Urinary bladder (tissue), 4 donors: ENCODE results near the gene THBD. TPM values are rescaled to one million over a fixed set of nuclear protein-coding genes. Genes with fewer than 3 reads are reported as not detected.

Source experiments
- DNase-seq: peaks from one replicate; pipeline ENCODE4 v3.0.0-alpha.2; 2015; ENCODE audit errors: extremely low spot score
- H3K27ac ChIP-seq: one replicate; pipeline ENCODE4 v1.5.1; 2013; ENCODE audit warnings: low read depth, mild to moderate bottlenecking, moderate library complexity
- H3K36me3 ChIP-seq: one replicate; pipeline ENCODE4 v1.6.1; 2013; ENCODE audit warnings: mild to moderate bottlenecking, moderate library complexity; ENCODE audit not compliant: insufficient read depth
- H3K4me1 ChIP-seq: one replicate; pipeline ENCODE4 v1.6.1; 2013; ENCODE audit warnings: mild to moderate bottlenecking, moderate library complexity; ENCODE audit not compliant: insufficient read depth
- H3K4me3 ChIP-seq: one replicate; pipeline ENCODE4 v1.5.1; 2013; ENCODE audit warnings: low read depth, low read length
- WGBS: extraction: QIAGEN DNeasy Blood & Tissue Kit; methylation state at CpG from one replicate; pipeline ENCODE4 v1.1.7; 2013; 5-methylcytosine and 5-hydroxymethylcytosine counted together
- polyA plus RNA-seq: library from polyadenylated mRNA; stranded (reverse); fragments of 200-250 nt; gene quantifications from one replicate; pipeline ENCODE4 v1.2.3, GENCODE V29; 2013
- total RNA-seq: library from RNA; depleted of rRNA; stranded (reverse); fragments of >200 nt; gene quantifications from one replicate; pipeline ENCODE4 v1.2.3, GENCODE V29; 2014
- donor health status: healthy with polysubstance abuse.
- donor health status: healthy.

THBD gene
- total and polyA plus RNA-seq, 2 donors = 11.1 to 55.0 TPM

DNA sequence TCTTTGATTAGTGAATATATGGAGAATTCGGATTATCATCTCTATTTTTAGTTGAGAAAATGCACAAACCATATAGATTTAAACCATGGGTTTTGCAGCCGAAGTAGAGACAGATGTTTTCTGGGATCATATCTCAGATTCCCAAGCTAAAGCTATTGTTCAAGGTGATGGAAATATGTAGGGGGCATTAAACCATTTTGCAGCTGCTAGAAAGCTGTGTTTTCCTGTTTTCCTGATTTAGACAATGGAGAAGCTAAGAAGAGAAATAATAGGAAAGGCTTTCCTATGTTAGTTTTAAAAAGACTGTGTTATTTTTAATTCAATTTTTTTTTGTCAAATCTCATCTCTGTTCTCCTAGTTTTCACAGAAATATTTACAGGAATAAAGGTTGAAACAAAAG is 30.5 kb upstream of the THBD start:
- H3K4me1 ChIP-seq = peaks cover 1% of the 10 kb centered on the region
- no peak for DNase-seq
- no peaks in the 10 kb centered on the region for H3K36me3 ChIP-seq
- WGBS = 69% methylated on average over 2 of the region's 2 CpGs
- H3K4me3 ChIP-seq = no peak overlapping the region
- H3K27ac ChIP-seq = no peak overlapping the region

DNA sequence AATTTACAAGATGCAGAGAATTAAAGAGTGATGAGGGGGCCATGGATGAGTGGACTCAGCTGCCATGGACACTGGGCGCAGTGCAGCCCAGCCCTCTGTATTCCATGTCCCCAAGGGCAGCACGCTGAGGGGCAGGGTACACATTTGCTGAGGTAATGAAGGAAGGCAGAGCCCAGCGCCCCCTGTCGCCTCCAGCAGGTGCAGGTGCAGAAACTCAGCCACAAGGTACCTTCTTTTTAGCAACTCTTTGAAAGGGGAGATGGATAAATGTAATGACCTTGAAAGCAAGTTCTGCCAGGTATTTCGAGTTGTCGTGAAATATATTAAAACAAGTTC is 29.5 kb upstream of the THBD start:
- no peak overlapping the region for H3K27ac ChIP-seq
- no peak overlapping the region for H3K4me3 ChIP-seq
- no peak for DNase-seq
- H3K36me3 ChIP-seq = no peaks in the 10 kb centered on the region
- peaks cover 1% of the 10 kb centered on the region for H3K4me1 ChIP-seq
- WGBS = 65% methylated on average over 6 of the region's 6 CpGs

DNA sequence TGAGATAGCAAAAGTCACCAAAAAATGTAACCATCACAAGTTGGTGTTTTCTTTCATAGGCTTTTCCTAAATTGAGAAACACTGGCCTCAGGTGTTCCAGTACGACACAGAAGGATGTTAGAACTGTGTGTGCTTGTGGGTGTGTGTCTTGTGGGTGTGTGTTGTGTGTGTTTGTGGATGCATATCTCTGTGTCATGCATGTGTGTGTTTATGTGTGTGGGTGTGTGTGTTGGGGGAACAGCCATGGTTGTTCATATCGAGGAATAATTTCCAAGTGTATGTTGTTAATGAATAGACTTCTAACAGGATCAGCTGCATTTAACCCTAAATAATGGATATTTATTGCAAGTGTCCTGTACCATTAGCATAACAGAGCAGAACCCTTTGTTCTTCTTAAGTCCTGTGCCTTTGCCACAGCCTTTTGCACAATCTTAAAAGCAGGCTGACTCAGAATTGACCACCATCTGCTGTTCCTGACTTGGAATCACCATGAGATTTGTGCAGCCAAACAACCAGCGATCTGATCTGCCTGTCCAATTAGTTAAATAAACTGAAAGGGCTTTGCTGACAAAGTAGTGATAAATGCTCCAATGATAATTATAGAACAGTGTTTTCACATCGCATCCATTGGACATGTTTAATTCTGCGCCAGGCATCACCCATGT is 29.0 kb upstream of the THBD start:
- 69% methylated on average over 5 of the region's 5 CpGs for WGBS
- Histone ChIP-seq H3K27ac (no peak overlapping the region), H3K4me3 (no peak overlapping the region), H3K4me1 (peaks cover 1% of the 10 kb centered on the region), H3K36me3 (no peaks in the 10 kb centered on the region)
- DNase-seq = no peak

DNA sequence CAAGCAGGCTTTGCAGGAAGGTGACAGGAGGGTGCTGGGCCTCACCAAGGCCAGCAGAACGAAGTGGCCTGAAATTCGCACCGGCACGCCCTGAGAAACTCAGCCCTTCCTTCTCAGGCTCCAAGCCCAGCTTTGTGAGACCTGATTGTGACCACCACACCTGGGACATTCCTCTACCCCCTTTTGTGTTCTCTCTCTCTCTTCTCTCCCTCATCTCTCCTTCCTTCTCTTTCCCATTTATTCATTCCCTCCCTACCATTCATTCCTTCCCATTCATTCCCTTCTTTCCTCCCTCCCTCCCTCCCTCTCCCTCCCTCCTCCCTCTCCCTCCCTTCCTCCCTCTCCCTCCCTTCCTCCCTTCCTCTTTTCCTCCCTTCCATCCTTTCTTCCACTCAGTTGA is 27.8 kb upstream of the THBD start:
- H3K27ac ChIP-seq = no peak overlapping the region
- DNase-seq = no peak
- H3K4me1 ChIP-seq = peaks cover 1% of the 10 kb centered on the region
- H3K4me3 ChIP-seq = no peak overlapping the region
- no peaks in the 10 kb centered on the region for H3K36me3 ChIP-seq
- 95% methylated on average over 4 of the region's 4 CpGs for WGBS

- H3K27ac ChIP-seq = no peak overlapping the region
- whole genome bisulfite sequencing = 92% methylated on average over 3 of the region's 3 CpGs
- DNase-seq = no peak
These were observed 24.6 kb upstream of the THBD start for GRCh38 chr20:23074052-23074451.

GRCh38 chr20:23072892-23073586 is 23.6 kb upstream of the THBD start:
- 69% methylated on average over 11 of the region's 11 CpGs for WGBS
- no peak for DNase-seq
- H3K4me3 ChIP-seq = no peak overlapping the region
- H3K4me1 ChIP-seq = no peaks in the 10 kb centered on the region
- H3K36me3 ChIP-seq = no peaks in the 10 kb centered on the region
- H3K27ac ChIP-seq = no peak overlapping the region

More at GRCh38 chr20:23074052-23074451, 24.6 kb upstream of the THBD start:
- Histone ChIP-seq H3K4me3 (no peak overlapping the region), H3K36me3 (no peaks in the 10 kb centered on the region), H3K4me1 (peaks cover 1% of the 10 kb centered on the region)

DNA sequence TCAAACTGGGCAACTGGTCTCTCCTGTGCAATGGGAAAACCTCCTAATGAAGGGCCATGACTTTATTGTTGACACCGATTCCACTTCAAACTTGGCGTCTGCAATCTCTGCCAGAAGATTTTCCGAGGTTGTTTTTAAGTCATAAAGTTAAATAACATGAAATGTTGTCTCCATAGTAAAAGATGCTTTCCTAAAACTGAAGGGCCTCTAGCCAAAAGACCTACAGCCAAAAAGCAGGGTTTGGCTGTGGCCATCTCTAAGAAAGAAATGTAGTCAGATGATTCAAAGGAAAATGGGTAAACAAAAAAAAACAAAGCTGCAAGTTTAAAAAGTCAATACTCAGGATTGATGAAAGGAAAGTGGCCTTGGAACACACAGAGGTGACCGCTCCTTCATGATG is 22.5 kb upstream of the THBD start:
- WGBS = 69% methylated on average over 4 of the region's 4 CpGs
- Histone ChIP-seq H3K36me3 (no peaks in the 10 kb centered on the region), H3K4me1 (no peaks in the 10 kb centered on the region), H3K4me3 (no peak overlapping the region), H3K27ac (no peak overlapping the region)
- DNase-seq = no peak

DNA sequence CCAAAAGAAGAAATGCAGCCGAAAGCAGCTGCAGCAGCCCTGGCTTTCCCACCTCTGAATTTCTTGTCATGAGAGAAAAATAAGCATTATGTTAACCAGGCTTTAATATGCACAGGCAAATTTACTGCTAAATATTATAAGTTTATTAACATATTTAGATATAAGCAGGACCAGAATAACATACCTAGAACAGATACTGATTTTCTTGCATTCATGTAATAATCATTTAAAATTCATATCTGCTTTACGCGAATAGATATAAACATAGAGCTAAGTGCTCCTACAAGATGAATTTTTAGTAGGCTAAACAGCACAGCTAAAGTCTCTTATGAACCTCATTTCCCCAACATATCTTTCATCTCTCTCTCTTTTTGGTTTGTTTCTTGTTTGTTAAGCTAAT is 21.9 kb upstream of the THBD start:
- no peak for DNase-seq
- Histone ChIP-seq H3K27ac (no peak overlapping the region), H3K4me1 (no peaks in the 10 kb centered on the region), H3K36me3 (no peaks in the 10 kb centered on the region), H3K4me3 (no peak overlapping the region)
- WGBS = 79% methylated on average over 3 of the region's 3 CpGs

DNA sequence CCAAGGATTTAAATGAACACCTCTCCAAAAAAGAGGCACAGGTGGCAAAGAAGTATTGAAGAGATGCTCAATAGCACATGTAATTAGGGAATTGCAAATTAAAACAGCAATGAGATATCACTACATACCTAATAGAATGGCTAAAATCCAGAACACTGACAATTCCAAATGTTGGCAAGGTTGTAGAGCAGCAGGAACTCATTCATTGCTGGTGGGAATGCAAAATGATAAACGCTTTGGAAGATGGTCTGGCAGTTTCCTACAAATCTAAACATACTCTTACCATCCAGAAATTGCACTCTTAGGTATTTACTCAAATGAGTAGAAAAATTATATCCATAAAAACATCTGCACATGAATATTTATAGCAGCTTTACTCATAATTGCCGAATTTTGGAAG is 19.6 kb upstream of the THBD start:
- H3K4me3 ChIP-seq = no peak overlapping the region
- WGBS = 80% methylated on average over 2 of the region's 2 CpGs
- no peak for DNase-seq
- no peak overlapping the region for H3K27ac ChIP-seq
- H3K4me1 ChIP-seq = no peaks in the 10 kb centered on the region
- H3K36me3 ChIP-seq = no peaks in the 10 kb centered on the region

DNA sequence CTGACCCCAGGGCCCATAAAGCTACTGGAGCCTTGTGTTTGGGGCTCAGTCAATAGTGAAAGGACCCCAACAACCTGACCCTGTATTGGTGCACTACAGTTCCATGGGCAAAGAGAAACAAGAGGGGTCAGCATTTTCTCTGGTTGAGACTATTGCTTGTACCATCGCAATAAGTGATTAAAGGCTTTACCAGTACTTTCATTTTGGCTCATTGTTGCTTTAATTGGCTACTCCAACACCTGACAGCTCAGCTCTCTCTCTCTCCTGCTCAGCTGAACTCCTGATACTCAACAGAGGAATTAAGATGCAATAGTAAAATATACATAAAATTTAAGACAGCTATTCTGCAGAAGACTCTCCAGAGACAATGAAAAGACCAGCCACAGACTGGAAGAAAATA is 18.8 kb upstream of the THBD start:
- DNase-seq = no peak
- Histone ChIP-seq H3K4me3 (no peak overlapping the region), H3K4me1 (no peaks in the 10 kb centered on the region), H3K36me3 (no peaks in the 10 kb centered on the region), H3K27ac (no peak overlapping the region)
- WGBS = 92% methylated on average over 1 of the region's 1 CpG

- 87% methylated on average over 3 of the region's 3 CpGs for WGBS
- H3K4me1 ChIP-seq = no peaks in the 10 kb centered on the region
- DNase-seq = no peak
- no peak overlapping the region for H3K27ac ChIP-seq
- H3K4me3 ChIP-seq = no peak overlapping the region
- no peaks in the 10 kb centered on the region for H3K36me3 ChIP-seq
These were observed 17.3 kb upstream of the THBD start for GRCh38 chr20:23066772-23067171.

- Histone ChIP-seq H3K4me1 (no peaks in the 10 kb centered on the region), H3K36me3 (no peaks in the 10 kb centered on the region), H3K4me3 (no peak overlapping the region), H3K27ac (no peak overlapping the region)
- 56% methylated on average over 9 of the region's 9 CpGs for WGBS
- no peak for DNase-seq
These were observed 16.1 kb upstream of the THBD start for GRCh38 chr20:23065266-23066201.

GRCh38 chr20:23063581-23063980 is 14.1 kb upstream of the THBD start:
- Histone ChIP-seq H3K4me1 (no peaks in the 10 kb centered on the region), H3K27ac (no peak overlapping the region), H3K36me3 (no peaks in the 10 kb centered on the region), H3K4me3 (no peak overlapping the region)
- WGBS = 77% methylated on average over 2 of the region's 2 CpGs
- DNase-seq = no peak

DNA sequence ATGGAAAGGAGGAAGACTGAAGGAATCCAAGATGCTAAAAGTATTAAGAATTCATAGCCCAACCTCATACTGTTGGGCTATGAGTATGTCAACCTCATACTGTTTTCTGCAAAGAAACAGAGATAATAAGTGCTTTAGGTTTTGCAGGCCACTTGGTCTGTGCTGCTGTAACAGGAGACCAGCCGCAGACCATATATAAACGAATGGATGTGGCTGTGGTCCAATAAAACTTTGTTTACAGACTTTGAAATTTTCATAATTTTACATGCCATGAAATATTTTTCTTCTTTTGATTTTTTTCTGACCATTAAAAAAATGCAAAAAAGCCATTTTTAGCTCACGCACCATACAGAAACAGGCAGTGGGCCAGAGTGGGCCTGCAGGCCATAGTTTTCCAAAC is 13.7 kb upstream of the THBD start:
- H3K27ac ChIP-seq = no peak overlapping the region
- no peaks in the 10 kb centered on the region for H3K4me1 ChIP-seq
- WGBS = 73% methylated on average over 3 of the region's 3 CpGs
- H3K36me3 ChIP-seq = no peaks in the 10 kb centered on the region
- DNase-seq = no peak
- H3K4me3 ChIP-seq = no peak overlapping the region
